Activated CD8-positive, alpha-beta memory T cell treated with anti-CD3 and anti-CD28 coated beads for 1 hour (primary cell): ENCODE data around the gene GPX4.

Experiments
- DNase-seq, 2 donors: peaks; one replicate each; pipeline ENCODE4 v3.0.0-alpha.2; 2020; ENCODE audit warnings: low read depth in 1 of 2; ENCODE audit errors: extremely low read depth in 1 of 2

GPX4 gene

DNA sequence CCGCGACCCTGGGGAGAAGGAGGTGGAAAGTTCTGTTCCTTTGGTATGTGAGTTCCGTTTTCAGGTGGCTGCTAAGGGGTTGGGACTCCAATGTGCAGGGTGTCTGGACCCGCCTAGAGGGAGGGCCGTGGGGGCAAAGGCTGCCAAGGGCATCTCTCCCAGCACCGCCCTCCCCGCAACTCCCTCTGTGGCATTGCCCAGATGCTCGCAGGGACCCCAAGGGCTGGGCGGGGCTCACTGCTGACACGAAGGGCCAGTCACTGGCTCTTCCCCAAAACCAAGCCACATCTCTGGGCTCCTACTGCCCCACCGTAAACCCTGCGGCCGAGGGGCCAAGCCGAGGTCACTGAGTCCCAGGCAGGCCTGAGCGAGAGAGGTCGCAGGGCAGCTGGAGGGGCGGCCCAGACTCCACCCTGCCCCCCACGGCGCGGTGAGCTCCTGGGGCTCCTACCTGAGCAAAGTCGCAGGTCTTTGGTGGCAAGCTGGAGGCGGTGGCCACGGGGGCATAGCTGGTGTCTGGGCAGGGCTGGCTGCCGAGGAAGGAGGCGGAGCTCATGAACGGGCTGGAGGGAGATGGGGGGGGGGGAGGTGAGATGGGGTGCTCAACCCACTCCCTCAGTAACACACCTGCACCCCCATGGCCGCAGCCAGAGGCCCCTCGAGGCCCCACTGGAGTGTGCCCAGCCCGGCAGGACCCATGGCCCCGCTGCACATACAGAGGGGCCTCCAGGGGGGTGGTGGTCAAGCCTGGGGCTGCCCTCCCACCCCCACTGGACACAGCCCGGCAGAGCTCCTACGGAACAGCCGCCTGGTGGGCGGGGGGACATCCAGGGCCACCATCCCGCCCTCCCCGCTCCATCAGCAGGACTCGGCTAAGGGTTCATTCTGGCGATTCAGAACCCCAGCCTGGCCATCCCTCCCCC lies 43.3 kb downstream of the GPX4 start:
- DNase-seq = no peak

GRCh38 chr19:1147934-1148549 lies 44.2 kb downstream of the GPX4 start:
- no peak for DNase-seq

DNA sequence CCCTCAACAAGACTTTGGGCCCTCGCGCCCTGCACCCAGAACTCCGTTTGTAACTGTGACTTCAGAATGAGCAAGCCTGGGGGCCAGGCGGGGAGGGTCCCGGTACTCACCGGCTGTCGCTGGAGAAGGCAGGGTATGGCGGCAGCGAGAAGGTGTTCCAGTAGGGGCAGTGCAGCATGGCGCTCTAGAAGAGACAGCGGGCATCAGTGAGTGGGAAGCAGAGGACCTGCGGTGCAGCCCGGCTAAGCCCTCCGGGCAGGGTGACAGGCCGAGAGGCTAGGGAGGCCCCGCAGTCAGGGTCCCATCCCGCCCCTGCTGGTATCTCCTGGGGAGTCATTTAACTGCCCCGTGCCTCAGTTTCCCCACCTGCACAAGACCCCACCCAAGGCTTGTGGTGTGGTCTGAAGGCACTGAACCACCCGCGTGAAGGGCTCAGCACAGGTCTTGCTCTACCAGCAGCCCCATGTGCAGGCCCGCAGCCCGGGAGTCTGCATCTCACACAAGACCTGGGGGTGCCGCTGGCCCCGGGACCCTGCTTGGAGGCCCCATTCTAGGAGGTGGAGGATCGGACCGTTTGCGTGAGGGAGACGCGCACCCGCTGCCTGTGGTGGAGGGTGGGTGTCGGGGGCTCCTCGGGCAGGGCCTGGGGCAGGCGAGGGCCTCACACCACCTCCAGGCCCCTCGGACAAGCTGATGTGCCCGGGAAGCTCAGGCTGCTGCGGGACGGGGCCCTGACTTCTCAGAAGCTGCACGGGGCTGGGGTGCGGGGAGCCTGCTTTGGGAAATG lies 45.7 kb downstream of the GPX4 start:
- no peak for DNase-seq

- DNase-seq = no peak
Measured at GRCh38 chr19:1150333-1151036, 46.7 kb downstream of the GPX4 start.

- DNase-seq = no peak
Measured at GRCh38 chr19:1151037-1151724, 47.4 kb downstream of the GPX4 start.

DNA sequence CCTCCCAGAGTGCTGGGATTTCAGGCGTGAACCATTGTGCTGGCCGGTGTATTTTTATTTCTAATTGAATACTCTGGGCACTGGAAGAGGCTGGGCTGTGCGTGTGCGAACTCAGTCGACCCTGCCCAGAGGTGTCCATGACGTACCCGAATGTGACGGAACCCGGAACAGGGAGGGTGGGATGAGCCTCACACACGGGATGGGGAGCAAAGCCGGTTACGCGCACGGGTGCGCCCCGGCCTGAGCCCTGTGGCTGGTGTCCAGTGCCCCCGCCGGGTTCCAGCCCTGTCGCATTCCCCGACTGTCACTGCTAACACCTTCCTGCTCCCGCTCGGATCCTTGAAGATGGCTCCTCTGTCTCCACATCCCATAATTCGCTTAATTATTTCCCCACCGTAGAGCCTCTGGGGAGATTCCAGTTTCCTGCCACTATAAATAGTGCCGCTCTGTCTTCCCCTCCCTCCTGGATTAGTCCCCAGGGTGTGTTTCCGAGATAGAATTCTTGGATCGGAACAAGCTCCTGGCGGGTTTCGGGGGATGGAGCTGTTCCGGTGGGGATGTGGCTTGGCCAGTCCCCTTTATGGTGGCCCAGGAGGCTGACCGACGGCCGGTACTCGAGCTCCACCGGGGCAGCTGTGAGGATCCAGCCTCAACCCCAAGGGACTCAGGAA lies 48.3 kb downstream of the GPX4 start:
- no peak for DNase-seq

DNA sequence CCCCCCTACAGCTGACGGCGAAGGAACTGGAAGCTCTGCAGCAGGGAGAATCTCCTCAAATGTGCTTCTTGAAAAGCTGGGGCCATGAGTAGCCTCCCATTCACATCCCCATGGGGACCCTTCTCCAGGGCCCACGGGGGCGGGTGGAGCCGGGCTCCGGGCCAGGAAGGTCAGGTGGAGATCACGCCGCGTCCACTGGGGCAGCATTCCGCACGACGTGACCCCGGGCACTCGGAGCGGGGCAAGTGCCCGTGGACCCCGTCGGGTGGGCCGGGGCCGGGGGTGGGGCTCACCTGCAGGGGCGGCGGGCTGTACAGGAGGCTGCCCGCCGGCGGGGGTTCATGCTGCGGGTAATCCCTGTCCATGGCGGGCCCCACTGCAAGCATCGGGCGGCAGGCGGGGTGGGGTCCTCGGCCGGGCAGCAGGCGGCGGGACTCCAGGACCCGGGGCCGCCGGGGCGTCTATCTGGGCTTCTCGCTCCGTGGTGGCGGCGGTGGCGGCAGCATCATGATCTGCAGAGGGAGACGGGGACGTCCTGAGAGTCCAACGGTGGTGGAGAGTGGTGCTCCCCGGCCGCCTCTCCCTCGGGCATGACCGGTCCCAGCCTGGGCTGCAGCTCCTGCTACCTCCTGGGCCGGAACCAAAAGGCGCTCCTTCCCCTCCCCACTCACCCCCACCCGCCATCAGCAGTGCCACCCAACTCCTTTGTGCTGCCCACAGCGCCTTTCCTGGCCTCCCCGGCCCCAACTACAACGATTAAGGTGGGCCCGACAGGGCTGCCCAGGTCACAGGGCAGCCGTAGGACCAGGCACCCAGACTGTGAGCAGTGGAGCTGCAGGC lies 50.3 kb downstream of the GPX4 start:
- DNase-seq = no peak

DNA sequence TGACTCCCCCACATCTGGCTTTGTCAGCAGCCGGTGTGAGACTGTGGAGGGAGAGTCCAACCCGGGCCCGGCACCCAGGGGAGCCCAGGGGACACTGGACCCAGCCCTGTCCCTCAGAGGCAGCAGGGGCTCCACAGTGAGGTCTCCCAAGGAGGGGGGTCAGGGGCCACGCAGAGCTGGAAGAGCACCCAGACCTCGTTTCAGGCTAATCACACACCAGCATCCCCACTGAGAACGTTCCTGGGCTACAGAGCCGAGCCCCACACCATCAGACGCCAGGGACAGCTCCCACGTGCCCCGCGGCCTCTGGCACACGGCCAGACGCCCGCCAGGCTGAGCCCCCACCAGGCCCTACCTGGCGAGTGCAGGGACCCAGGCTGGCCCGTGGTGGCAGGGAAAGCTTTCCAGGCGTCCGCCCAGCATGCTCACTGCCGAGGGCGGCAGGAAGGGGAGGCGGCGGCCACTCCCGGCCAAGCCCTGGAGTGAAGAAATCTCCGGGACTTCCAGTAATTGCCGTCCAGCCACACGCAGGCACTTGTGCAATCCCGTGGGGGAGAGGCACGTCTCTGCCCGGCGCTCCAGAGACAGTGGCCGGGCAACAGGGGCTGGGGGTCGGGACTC lies 51.0 kb downstream of the GPX4 start:
- DNase-seq = no peak

DNA sequence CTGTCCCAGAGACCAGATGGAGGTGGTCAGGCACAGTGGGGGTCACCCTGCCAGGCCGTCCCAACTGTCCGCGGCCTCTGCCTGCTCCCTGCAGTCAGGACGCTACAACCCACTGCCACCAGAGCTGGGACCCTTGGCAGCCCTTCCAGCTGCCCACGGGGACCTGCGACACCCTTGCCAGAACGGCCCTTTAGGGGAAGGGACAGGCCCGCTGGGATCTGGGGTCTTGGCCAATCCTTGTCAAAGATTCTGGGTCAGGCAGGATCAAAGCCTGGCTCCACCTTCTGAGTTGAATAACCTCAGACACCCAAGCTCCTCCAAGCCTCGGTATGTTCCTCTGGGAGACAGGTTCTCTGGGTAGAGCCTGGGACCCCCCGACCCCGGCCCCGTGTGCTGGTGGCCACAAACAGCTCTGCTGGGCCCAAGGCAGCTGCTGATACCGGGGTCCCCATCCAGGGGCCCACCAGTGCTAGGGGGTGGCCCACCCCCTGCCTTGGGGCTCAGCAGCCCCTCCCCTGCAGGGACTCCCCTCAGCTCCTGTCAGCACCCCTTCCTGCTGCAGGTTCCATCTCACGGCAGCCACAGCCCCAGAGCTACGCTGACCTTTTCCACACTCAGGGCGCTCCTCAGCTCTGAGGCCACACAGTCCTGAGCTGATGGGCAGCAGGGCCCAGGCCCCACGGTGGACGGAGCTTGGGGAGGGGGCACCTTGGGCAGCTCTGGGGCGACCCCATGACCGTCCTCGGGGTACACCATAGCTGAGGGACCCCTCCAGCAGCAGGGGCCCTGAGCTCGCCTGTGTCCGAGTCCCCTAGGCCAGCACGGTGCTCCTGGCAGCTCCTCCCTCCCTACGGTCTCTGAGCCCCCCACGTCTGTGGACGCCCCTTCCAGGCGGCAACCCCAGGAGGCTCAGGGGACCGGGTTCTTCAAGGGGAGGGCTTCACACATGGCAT lies 51.8 kb downstream of the GPX4 start:
- no peak for DNase-seq
